Erythroblast (primary cell): Measurements from ENCODE around the gene MRFAP1L1.

Source experiments
- GATA1 ChIP-seq: IDR thresholded peaks from 2 replicates; pipeline ENCODE4 v1.6.1; 2011; ENCODE audit warnings: low read depth, mild to moderate bottlenecking, control low read depth, low read length, moderate library complexity
- POLR2A ChIP-seq: IDR thresholded peaks from 2 replicates; pipeline ENCODE4 v1.6.1; 2011; ENCODE audit warnings: mild to moderate bottlenecking, low read length

DNA sequence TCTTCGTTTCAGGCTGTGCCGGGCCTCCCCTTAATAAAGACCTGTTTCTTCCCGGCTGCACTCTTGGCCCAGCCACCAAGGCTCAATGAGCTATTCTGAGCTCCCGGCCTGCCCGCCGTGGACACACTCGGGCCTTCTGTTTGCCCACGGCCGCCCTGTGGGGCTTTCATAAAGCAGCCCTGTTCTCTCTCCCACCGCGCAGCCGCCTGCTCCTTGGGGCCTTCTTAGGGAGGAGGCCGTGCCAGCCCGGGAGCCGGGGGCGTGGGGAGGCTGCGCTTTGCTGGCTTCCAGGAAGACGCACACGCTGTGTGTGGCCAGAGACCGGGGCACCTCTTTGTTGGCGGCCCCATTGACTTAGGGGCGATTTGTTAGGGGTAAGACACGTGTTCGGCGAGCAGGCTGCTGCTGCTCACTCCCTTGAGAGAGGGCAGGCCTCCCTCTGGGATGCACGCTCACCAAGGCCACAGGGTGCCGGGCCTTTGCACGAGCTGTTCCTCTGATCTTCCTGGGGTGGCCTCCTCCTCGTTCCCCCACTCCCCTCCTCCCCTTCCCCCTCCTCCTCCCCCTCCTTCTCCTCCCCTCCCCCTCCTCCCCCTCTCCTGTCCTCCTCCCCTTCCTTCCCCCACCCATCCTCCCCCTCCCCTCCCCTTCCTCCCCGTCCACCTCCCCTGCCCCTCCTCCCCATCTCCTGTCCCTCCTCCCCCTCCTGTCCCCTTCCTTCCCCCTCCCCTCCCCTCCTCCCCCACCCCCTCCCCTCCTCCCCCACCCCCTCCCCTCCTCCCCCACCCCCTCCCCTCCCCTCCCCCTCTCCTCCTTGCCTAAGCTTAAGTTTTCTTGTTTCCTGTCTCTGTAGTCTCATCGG, 17.6 kb upstream of the MRFAP1L1 start:
- TF ChIP-seq POLR2A (no peak), GATA1 (no peak)
